Natural killer cell treated with Interleukin-12 subunit alpha and Interleukin-12 subunit beta and Interleukin-15 and Interleukin-18, amount 100 ng/mL, for 72 hours (primary cell): ENCODE results near the gene JAG1. TPM values are rescaled to one million over a fixed set of nuclear protein-coding genes. Genes with fewer than 3 reads are reported as not detected.

ENCODE experiments used
- ATAC-seq, 2 donors: fragments of 150-1000 bp; cut with Tn5 transposase in 1 of 2; sonication (Bioruptor Pico), chemical (Tn5 transposase) in 1 of 2; 2 replicates each; pipeline ENCODE4 v1.10.0; 2021
- DNase-seq: peaks from one replicate; pipeline ENCODE4 v3.0.0; 2022; ENCODE audit warnings: low spot score
- H3K27ac Mint-ChIP-seq, 2 donors: 1 replicate in 1 of 2; 2 replicates in 1 of 2; pipeline ENCODE4 v1.8.0; 2022; ENCODE audit warnings: mixed read lengths in 2 of 2, mild to moderate bottlenecking in 1 of 2, moderate library complexity in 1 of 2
- H3K27me3 Mint-ChIP-seq, 2 donors: 1 replicate in 1 of 2; 2 replicates in 1 of 2; pipeline ENCODE4 v1.8.0; 2022; ENCODE audit warnings: mixed read lengths in 2 of 2
- H3K36me3 Mint-ChIP-seq: one replicate; pipeline ENCODE4 v1.8.0; 2022; ENCODE audit warnings: mixed read lengths
- H3K4me1 Mint-ChIP-seq, 2 donors: 1 replicate in 1 of 2; 2 replicates in 1 of 2; pipeline ENCODE4 v1.8.0; 2022; ENCODE audit warnings: low read depth in 2 of 2, mixed read lengths in 2 of 2, mild to moderate bottlenecking in 1 of 2
- H3K4me3 Mint-ChIP-seq: one replicate; pipeline ENCODE4 v1.8.0; 2022; ENCODE audit warnings: mixed read lengths
- H3K9me3 Mint-ChIP-seq: 2 replicates; pipeline ENCODE4 v1.8.0; 2022; ENCODE audit warnings: mixed read lengths
- total RNA-seq, 2 donors: library from RNA; stranded (reverse); gene quantifications; one replicate each; pipeline ENCODE4 v1.2.3, GENCODE V29; 2022

JAG1 gene
- total RNA-seq, 2 donors from 2014 or later: 0.28 to 0.64 TPM

GRCh38 chr20:10709916-10710315, 36.1 kb upstream of the JAG1 start:
- H3K27ac Mint-ChIP-seq: no peak overlapping the region
- ATAC-seq (no peak), DNase-seq (no peak)
- H3K36me3 Mint-ChIP-seq: no peaks in the 10 kb centered on the region
- H3K4me1 Mint-ChIP-seq: no peaks in the 10 kb centered on the region
- no peak overlapping the region for H3K4me3 Mint-ChIP-seq
- peaks cover 2% of the 10 kb centered on the region for H3K9me3 Mint-ChIP-seq
- H3K27me3 Mint-ChIP-seq: peaks cover 8 to 21% of the 10 kb centered on the region in 2 donors

GRCh38 chr20:10708351-10709185, 34.8 kb upstream of the JAG1 start:
- DNase-seq (no peak), ATAC-seq (no peak)
- peaks cover 4% of the 10 kb centered on the region for H3K9me3 Mint-ChIP-seq
- no peak overlapping the region for H3K4me3 Mint-ChIP-seq
- no peak overlapping the region for H3K27ac Mint-ChIP-seq
- H3K27me3 Mint-ChIP-seq: peaks cover 10 to 23% of the 10 kb centered on the region in 2 donors
- no peaks in the 10 kb centered on the region for H3K36me3 Mint-ChIP-seq
- no peaks in the 10 kb centered on the region for H3K4me1 Mint-ChIP-seq

- Mint-ChIP-seq H3K27me3 (peaks cover 10 to 23% of the 10 kb centered on the region in 2 donors), H3K4me3 (no peak overlapping the region), H3K27ac (no peak overlapping the region), H3K4me1 (no peaks in the 10 kb centered on the region), H3K36me3 (no peaks in the 10 kb centered on the region), H3K9me3 (peaks cover 4% of the 10 kb centered on the region)
- DNase-seq: no peak
- ATAC-seq: no peak
Observed at GRCh38 chr20:10707791-10708190, 34.0 kb upstream of the JAG1 start.

GRCh38 chr20:10707068-10707467, 33.3 kb upstream of the JAG1 start:
- H3K9me3 Mint-ChIP-seq: peaks cover 4% of the 10 kb centered on the region
- no peaks in the 10 kb centered on the region for H3K36me3 Mint-ChIP-seq
- ATAC-seq (no peak), DNase-seq (no peak)
- peaks cover 10 to 23% of the 10 kb centered on the region in 2 donors for H3K27me3 Mint-ChIP-seq
- no peak overlapping the region for H3K4me3 Mint-ChIP-seq
- no peaks in the 10 kb centered on the region for H3K4me1 Mint-ChIP-seq
- no peak overlapping the region for H3K27ac Mint-ChIP-seq

GRCh38 chr20:10706460-10706811, 32.6 kb upstream of the JAG1 start:
- Mint-ChIP-seq H3K36me3 (no peaks in the 10 kb centered on the region), H3K27ac (no peak overlapping the region), H3K9me3 (peaks cover 4% of the 10 kb centered on the region), H3K4me1 (no peaks in the 10 kb centered on the region), H3K27me3 (peaks cover 10 to 23% of the 10 kb centered on the region in 2 donors), H3K4me3 (no peak overlapping the region)
- DNase-seq: no peak
- no peak for ATAC-seq

- no peak overlapping the region for H3K4me3 Mint-ChIP-seq
- no peak for DNase-seq
Observed at GRCh38 chr20:10705801-10706459, 32.1 kb upstream of the JAG1 start.

GRCh38 chr20:10701607-10702006, 27.8 kb upstream of the JAG1 start:
- Mint-ChIP-seq H3K27me3 (peaks cover 18 to 23% of the 10 kb centered on the region in 2 donors), H3K4me3 (no peak overlapping the region), H3K9me3 (peaks cover 7% of the 10 kb centered on the region), H3K4me1 (no peaks in the 10 kb centered on the region), H3K36me3 (no peaks in the 10 kb centered on the region), H3K27ac (no peak overlapping the region)
- DNase-seq: no peak
- ATAC-seq: no peak

More at GRCh38 chr20:10705801-10706459, 32.1 kb upstream of the JAG1 start:
- peaks cover 4% of the 10 kb centered on the region for H3K9me3 Mint-ChIP-seq
- H3K4me1 Mint-ChIP-seq: no peaks in the 10 kb centered on the region
- no peaks in the 10 kb centered on the region for H3K36me3 Mint-ChIP-seq
- H3K27me3 Mint-ChIP-seq: peaks cover 10 to 20% of the 10 kb centered on the region in 2 donors
- ATAC-seq: no peak
- H3K27ac Mint-ChIP-seq: no peak overlapping the region

- ATAC-seq: no peak
- peaks cover 5% of the 10 kb centered on the region for H3K9me3 Mint-ChIP-seq
- H3K4me3 Mint-ChIP-seq: no peak overlapping the region
- H3K4me1 Mint-ChIP-seq: no peaks in the 10 kb centered on the region
- H3K36me3 Mint-ChIP-seq: no peaks in the 10 kb centered on the region
- DNase-seq: no peak
- peaks cover 13 to 14% of the 10 kb centered on the region in 2 donors for H3K27me3 Mint-ChIP-seq
- H3K27ac Mint-ChIP-seq: no peak overlapping the region
Observed at GRCh38 chr20:10699941-10700340, 26.1 kb upstream of the JAG1 start.

- DNase-seq (no peak), ATAC-seq (no peak)
- Mint-ChIP-seq H3K4me1 (no peaks in the 10 kb centered on the region), H3K36me3 (no peaks in the 10 kb centered on the region), H3K9me3 (peaks cover 3% of the 10 kb centered on the region), H3K27ac (no peak overlapping the region), H3K27me3 (peaks cover 11 to 12% of the 10 kb centered on the region in 2 donors), H3K4me3 (no peak overlapping the region)
Observed at GRCh38 chr20:10699489-10699888, 25.7 kb upstream of the JAG1 start.

GRCh38 chr20:10696650-10697049, 22.9 kb upstream of the JAG1 start:
- H3K27ac Mint-ChIP-seq: no peak overlapping the region
- no peak overlapping the region for H3K4me3 Mint-ChIP-seq

GRCh38 chr20:10689385-10689784, 15.6 kb upstream of the JAG1 start:
- no peak overlapping the region for H3K27ac Mint-ChIP-seq
- no peaks in the 10 kb centered on the region for H3K9me3 Mint-ChIP-seq
- ATAC-seq: no peak
- no peaks in the 10 kb centered on the region for H3K36me3 Mint-ChIP-seq
- peaks cover 22 to 44% of the 10 kb centered on the region in 2 donors for H3K27me3 Mint-ChIP-seq
- no peaks in the 10 kb centered on the region for H3K4me1 Mint-ChIP-seq
- no peak for DNase-seq
- H3K4me3 Mint-ChIP-seq: no peak overlapping the region

More at GRCh38 chr20:10696650-10697049, 22.9 kb upstream of the JAG1 start:
- no peak for DNase-seq
- Mint-ChIP-seq H3K9me3 (peaks cover 3% of the 10 kb centered on the region), H3K27me3 (peaks cover 12 to 16% of the 10 kb centered on the region in 2 donors), H3K4me1 (no peaks in the 10 kb centered on the region), H3K36me3 (no peaks in the 10 kb centered on the region)
- no peak for ATAC-seq

- no peaks in the 10 kb centered on the region for H3K36me3 Mint-ChIP-seq
- DNase-seq (no peak), ATAC-seq (no peak)
- no peak overlapping the region for H3K4me3 Mint-ChIP-seq
- H3K9me3 Mint-ChIP-seq: no peaks in the 10 kb centered on the region
- no peaks in the 10 kb centered on the region for H3K4me1 Mint-ChIP-seq
- no peak overlapping the region for H3K27ac Mint-ChIP-seq
- peaks cover 19 to 44% of the 10 kb centered on the region in 2 donors for H3K27me3 Mint-ChIP-seq
Observed at GRCh38 chr20:10687895-10688294, 14.1 kb upstream of the JAG1 start.

GRCh38 chr20:10686356-10687133, 12.7 kb upstream of the JAG1 start:
- H3K4me3 Mint-ChIP-seq: no peak overlapping the region
- DNase-seq: no peak
- H3K9me3 Mint-ChIP-seq: no peaks in the 10 kb centered on the region
- no peak for ATAC-seq
- no peak overlapping the region for H3K27ac Mint-ChIP-seq
- no peaks in the 10 kb centered on the region for H3K36me3 Mint-ChIP-seq
- H3K27me3 Mint-ChIP-seq: peaks cover 23 to 48% of the 10 kb centered on the region in 2 donors
- no peaks in the 10 kb centered on the region for H3K4me1 Mint-ChIP-seq

- no peak overlapping the region for H3K27ac Mint-ChIP-seq
- no peaks in the 10 kb centered on the region for H3K4me1 Mint-ChIP-seq
- peaks cover 23 to 32% of the 10 kb centered on the region in 2 donors for H3K27me3 Mint-ChIP-seq
- H3K9me3 Mint-ChIP-seq: no peaks in the 10 kb centered on the region
- ATAC-seq (no peak), DNase-seq (no peak)
- H3K4me3 Mint-ChIP-seq: no peak overlapping the region
- no peaks in the 10 kb centered on the region for H3K36me3 Mint-ChIP-seq
Observed at GRCh38 chr20:10683537-10683936, 9.7 kb upstream of the JAG1 start.
